ENCODE measurements around the gene ZSCAN29. TPM values are rescaled to one million over a fixed set of nuclear protein-coding genes. Genes with fewer than 3 reads are reported as not detected.

Gene ZSCAN29
- total RNA-seq, 4 donors from 2014 or later = 17.4 to 34.6 (median 21.5) TPM

DNA sequence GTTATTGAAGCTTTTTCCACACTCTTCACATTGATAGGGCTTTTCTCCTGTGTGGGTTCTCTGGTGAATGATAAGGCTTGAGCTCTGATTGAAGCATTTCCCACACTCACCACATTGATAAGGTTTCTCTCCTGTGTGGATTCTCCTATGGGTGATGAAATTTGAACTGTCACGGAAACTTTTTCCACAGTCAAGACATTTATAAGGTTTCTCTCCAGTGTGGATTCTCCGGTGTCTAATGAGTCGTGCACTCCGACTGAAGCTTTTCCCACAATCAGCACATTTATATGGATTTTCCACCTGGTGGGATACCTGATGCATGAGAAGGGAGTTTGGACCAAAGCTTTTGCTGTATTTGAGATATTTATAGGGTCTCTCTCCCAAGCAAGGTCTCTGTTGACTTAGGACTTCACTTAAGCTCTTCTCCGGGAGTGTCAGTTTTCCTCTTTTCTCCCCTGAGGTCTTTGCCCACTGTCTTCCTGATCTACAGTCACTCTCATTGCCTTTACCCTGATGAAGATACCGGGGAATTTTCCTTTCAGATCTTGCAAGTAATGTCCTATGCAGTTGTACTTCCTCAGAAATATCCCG is 9.4 kb downstream of the ZSCAN29 start:
- DNase-seq (ENCODE audit: extremely low spot score) = no peak
- peaks cover 42 to 87% (median 72%) of the 10 kb centered on the region in 4 donors for H3K36me3 ChIP-seq
- no peak overlapping the region for H3K4me3 ChIP-seq
- no peaks in the 10 kb centered on the region for H3K4me1 ChIP-seq
- intact Hi-C loops (cut with DNase I) = no loop called here
- TF ChIP-seq EP300 (IDR thresholded peaks at IDR 0.05) (no peak), POLR2A (IDR thresholded peaks at IDR 0.05; ENCODE audit: low read depth) (no peak), POLR2AphosphoS5 (IDR thresholded peaks at IDR 0.05) (no peak)
- TF ChIP-seq, protein P1, sequence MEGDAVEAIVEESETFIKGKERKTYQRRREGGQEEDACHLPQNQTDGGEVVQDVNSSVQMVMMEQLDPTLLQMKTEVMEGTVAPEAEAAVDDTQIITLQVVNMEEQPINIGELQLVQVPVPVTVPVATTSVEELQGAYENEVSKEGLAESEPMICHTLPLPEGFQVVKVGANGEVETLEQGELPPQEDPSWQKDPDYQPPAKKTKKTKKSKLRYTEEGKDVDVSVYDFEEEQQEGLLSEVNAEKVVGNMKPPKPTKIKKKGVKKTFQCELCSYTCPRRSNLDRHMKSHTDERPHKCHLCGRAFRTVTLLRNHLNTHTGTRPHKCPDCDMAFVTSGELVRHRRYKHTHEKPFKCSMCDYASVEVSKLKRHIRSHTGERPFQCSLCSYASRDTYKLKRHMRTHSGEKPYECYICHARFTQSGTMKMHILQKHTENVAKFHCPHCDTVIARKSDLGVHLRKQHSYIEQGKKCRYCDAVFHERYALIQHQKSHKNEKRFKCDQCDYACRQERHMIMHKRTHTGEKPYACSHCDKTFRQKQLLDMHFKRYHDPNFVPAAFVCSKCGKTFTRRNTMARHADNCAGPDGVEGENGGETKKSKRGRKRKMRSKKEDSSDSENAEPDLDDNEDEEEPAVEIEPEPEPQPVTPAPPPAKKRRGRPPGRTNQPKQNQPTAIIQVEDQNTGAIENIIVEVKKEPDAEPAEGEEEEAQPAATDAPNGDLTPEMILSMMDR (IDR thresholded peaks at IDR 0.05) = no peak
- over 99% methylated on average over 7 of the region's 7 CpGs for WGBS
- peaks cover 12 to 61% (median 46%) of the 10 kb centered on the region in 4 donors for H3K9me3 ChIP-seq
- H3K27me3 ChIP-seq = no peaks in the 10 kb centered on the region
- no peak overlapping the region for H3K27ac ChIP-seq (replicated peaks in 1 of 4)

DNA sequence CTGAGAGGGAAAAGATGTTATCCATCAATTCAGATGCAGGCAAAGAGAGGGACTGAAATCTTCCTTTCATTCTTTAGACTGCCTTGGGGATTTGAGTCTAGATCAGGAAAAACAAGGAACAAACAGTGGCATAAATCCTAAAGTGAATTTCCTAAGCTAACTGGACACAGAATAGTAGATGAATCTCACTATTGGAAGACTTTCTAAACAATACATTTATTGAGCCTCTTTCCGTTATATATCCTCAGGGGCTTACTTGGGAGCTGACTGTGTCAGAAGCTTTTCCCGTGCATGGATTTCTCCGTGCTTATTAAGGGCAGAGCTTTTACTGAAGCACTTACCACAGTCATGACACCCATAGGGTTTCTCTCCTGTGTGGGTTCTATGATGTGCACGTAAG is 10.0 kb downstream of the ZSCAN29 start:
- no peak for DNase-seq (ENCODE audit: extremely low spot score)
- intact Hi-C loops (cut with DNase I) = no loop called here
- 99% methylated on average over 4 of the region's 4 CpGs for WGBS
- H3K27me3 ChIP-seq = no peaks in the 10 kb centered on the region
- TF ChIP-seq, protein P1 (IDR thresholded peaks at IDR 0.05) = no peak
- TF ChIP-seq POLR2A (IDR thresholded peaks at IDR 0.05; ENCODE audit: low read depth) (no peak), POLR2AphosphoS5 (IDR thresholded peaks at IDR 0.05) (no peak), EP300 (IDR thresholded peaks at IDR 0.05) (no peak)
- H3K4me3 ChIP-seq = no peak overlapping the region
- no peak overlapping the region for H3K27ac ChIP-seq (replicated peaks in 1 of 4)
- no peaks in the 10 kb centered on the region for H3K4me1 ChIP-seq
- H3K36me3 ChIP-seq = peaks cover 37 to 81% (median 66%) of the 10 kb centered on the region in 4 donors
- H3K9me3 ChIP-seq = peaks cover 12 to 61% (median 46%) of the 10 kb centered on the region in 4 donors

DNA sequence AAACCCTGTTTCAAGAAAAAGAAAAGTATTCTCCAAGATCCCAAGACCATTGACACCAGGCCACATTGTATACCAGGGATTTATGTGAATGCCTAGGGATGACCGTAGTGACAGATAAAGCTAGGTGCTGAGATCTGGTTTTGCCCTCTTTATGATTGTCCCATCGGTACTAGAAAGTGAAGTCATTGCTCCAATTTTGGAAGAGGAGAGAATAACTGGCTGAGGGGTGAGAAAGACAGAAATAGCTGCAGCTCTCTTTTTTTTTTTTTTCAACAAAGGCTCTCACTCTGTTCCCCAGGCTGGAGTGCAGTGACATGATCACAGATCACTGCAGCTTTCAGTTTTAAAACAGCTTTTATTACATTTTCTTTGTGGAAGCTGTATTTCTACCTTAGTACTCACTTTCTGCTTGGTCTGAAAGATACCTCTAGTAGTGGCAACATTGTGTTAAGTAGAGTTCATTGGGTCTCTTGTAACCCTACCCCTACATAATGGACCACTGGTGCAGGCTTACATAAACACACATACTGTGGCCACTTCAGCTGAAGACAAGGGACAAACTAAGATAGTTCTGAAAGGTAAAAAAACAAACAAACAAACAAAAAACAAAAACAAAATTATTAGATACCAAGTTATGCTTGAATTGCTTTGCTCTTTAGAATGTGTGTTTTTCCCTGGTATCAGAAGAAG is 18.0 kb downstream of the ZSCAN29 start:
- intact Hi-C loops (cut with DNase I) = no loop called here
- Histone ChIP-seq H3K4me3 (no peak overlapping the region), H3K9me3 (peaks cover 0 to 5% (median 0%) of the 10 kb centered on the region in 4 donors), H3K27ac (replicated peaks in 1 of 4) (no peak overlapping the region), H3K36me3 (peaks cover 7 to 53% (median 28%) of the 10 kb centered on the region in 4 donors), H3K4me1 (no peaks in the 10 kb centered on the region), H3K27me3 (no peaks in the 10 kb centered on the region)
- DNase-seq (ENCODE audit: extremely low spot score) = no peak
- 85% methylated on average over 2 of the region's 2 CpGs for WGBS
- TF ChIP-seq EP300 (IDR thresholded peaks at IDR 0.05) = no peak
- TF ChIP-seq, protein P1 (IDR thresholded peaks at IDR 0.05) = no peak
- no peak for TF ChIP-seq POLR2AphosphoS5 (IDR thresholded peaks at IDR 0.05)
- TF ChIP-seq POLR2A (IDR thresholded peaks at IDR 0.05; ENCODE audit: low read depth) = no peak

DNA sequence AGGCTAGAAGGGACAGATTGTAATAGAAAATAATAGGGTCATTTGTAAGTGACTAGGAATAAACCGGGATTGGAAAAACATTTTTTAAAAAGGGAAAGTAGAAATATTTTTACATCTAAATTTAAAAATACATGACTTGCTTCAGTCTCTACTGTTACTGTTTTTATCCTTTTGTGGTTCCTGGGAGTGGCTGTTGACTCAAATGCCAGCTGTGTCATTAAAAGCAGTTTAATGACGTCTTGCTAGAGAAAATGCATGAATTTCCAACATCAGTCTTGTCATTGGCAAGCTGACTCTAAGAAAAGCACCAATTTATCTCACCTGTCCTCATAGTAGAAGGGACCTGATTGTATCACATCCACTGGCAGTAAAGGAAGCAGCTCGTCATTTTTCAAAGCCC is 23.7 kb downstream of the ZSCAN29 start:
- Histone ChIP-seq H3K4me1 (no peaks in the 10 kb centered on the region), H3K27ac (replicated peaks in 1 of 4) (no peak overlapping the region), H3K9me3 (no peaks in the 10 kb centered on the region), H3K4me3 (no peak overlapping the region), H3K27me3 (no peaks in the 10 kb centered on the region), H3K36me3 (peaks cover 7 to 80% (median 60%) of the 10 kb centered on the region in 4 donors)
- WGBS = 76% methylated on average over 3 of the region's 3 CpGs
- TF ChIP-seq, protein P1 (IDR thresholded peaks at IDR 0.05) = no peak
- TF ChIP-seq POLR2AphosphoS5 (IDR thresholded peaks at IDR 0.05) (no peak), EP300 (IDR thresholded peaks at IDR 0.05) (no peak), POLR2A (IDR thresholded peaks at IDR 0.05; ENCODE audit: low read depth) (no peak)
- intact Hi-C loops (cut with DNase I) = no loop called here
- DNase-seq (ENCODE audit: extremely low spot score) = no peak

Data from esophagus muscularis mucosa (tissue), 4 donors.